Adrenal gland (tissue), 5 donors: ENCODE data around the gene CHST10.
"Not testable (repeated sequence)": the region's sequence is repeated elsewhere in the genome, so short reads cannot be mapped to it uniquely, and the experiment has no call there.

ENCODE experiments used
- POLR2A ChIP-seq, 2 donors: fragments of 450-650 bp; IDR thresholded peaks; one replicate each; pipeline ENCODE4 v1.6.1; 2017; ENCODE audit warnings: antibody characterized with exemption in 2 of 2, mild to moderate bottlenecking in 2 of 2, moderate library complexity in 1 of 2
- TF ChIP-seq, protein P1 (sequence below), 6 experiments: fragments of 450-650 bp in 4 of 6; fragments of 200-600 bp in 2 of 6; sonication (generic) in 1 of 6; IDR thresholded peaks; 1 replicate in 5 of 6; 2 replicates in 1 of 6; pipeline versions ENCODE4 v1.5.1 to v1.8.0; 2016 to 2021; ENCODE audit warnings: antibody characterized with exemption in 6 of 6, mild to moderate bottlenecking in 2 of 6, moderate library complexity in 1 of 6
- donor health status: DM: no; HTN: no; CAD: no.

GRCh38 chr2:100345144-100345543 is 72.3 kb downstream of the CHST10 start:
- TF ChIP-seq, protein P1, sequence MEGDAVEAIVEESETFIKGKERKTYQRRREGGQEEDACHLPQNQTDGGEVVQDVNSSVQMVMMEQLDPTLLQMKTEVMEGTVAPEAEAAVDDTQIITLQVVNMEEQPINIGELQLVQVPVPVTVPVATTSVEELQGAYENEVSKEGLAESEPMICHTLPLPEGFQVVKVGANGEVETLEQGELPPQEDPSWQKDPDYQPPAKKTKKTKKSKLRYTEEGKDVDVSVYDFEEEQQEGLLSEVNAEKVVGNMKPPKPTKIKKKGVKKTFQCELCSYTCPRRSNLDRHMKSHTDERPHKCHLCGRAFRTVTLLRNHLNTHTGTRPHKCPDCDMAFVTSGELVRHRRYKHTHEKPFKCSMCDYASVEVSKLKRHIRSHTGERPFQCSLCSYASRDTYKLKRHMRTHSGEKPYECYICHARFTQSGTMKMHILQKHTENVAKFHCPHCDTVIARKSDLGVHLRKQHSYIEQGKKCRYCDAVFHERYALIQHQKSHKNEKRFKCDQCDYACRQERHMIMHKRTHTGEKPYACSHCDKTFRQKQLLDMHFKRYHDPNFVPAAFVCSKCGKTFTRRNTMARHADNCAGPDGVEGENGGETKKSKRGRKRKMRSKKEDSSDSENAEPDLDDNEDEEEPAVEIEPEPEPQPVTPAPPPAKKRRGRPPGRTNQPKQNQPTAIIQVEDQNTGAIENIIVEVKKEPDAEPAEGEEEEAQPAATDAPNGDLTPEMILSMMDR (IDR thresholded peaks at IDR 0.05) = not testable (repeated sequence)
- not testable (repeated sequence) for TF ChIP-seq POLR2A (IDR thresholded peaks at IDR 0.05)
